Mesendoderm (in vitro differentiated cells): Measurements from ENCODE around the gene POR.
A peak's percentile ranks its signal among the peaks of the same experiment; 100 is the strongest.

ENCODE experiments used
- DNase-seq: peaks from one replicate; pipeline ENCODE4 v3.0.0; 2013
- H2AK5ac ChIP-seq: 2 replicates; pipeline ENCODE4 v1.6.1; 2013; ENCODE audit warnings: low read length, inconsistent platforms
- H2BK120ac ChIP-seq: 2 replicates; pipeline ENCODE4 v1.6.1; 2013; ENCODE audit warnings: low read depth, mild to moderate bottlenecking, low read length, moderate library complexity, mixed read lengths
- H2BK15ac ChIP-seq: replicated peaks from 2 replicates; pipeline ENCODE4 v1.6.1; 2013; ENCODE audit warnings: low read depth, mild to moderate bottlenecking, moderate library complexity
- H2BK5ac ChIP-seq: 2 replicates; pipeline ENCODE4 v1.6.1; 2013; ENCODE audit warnings: low read length, inconsistent platforms
- H3K18ac ChIP-seq: 2 replicates; pipeline ENCODE4 v1.6.1; 2013; ENCODE audit warnings: mild to moderate bottlenecking, low read length, mixed read lengths
- H3K23ac ChIP-seq: one replicate; pipeline ENCODE4 v1.6.1; 2013; ENCODE audit warnings: low read length
- H3K27ac ChIP-seq: 2 replicates; pipeline ENCODE4 v1.5.1; 2013; ENCODE audit warnings: low read depth, mild to moderate bottlenecking, inconsistent platforms, low read length, moderate library complexity
- H3K27me3 ChIP-seq: 2 replicates; pipeline ENCODE4 v1.6.1; 2013; ENCODE audit warnings: low read length, control low read depth, mild to moderate bottlenecking, inconsistent platforms; ENCODE audit not compliant: insufficient read depth, poor library complexity
- H3K36me3 ChIP-seq: 2 replicates; pipeline ENCODE4 v1.6.1; 2013; ENCODE audit warnings: low read length, inconsistent platforms; ENCODE audit not compliant: control insufficient read depth, insufficient read depth
- H3K4ac ChIP-seq: one replicate; pipeline ENCODE4 v1.6.1; 2013; ENCODE audit warnings: low read depth, mild to moderate bottlenecking, low read length, moderate library complexity
- H3K4me1 ChIP-seq: 2 replicates; pipeline ENCODE4 v1.6.1; 2013; ENCODE audit warnings: low read depth, low read length, inconsistent platforms; ENCODE audit not compliant: control insufficient read depth
- H3K4me2 ChIP-seq: 2 replicates; pipeline ENCODE4 v1.6.1; 2013; ENCODE audit warnings: low read length
- H3K4me3 ChIP-seq: 2 replicates; pipeline ENCODE4 v1.5.1; 2013; ENCODE audit warnings: mild to moderate bottlenecking, low read length
- H3K56ac ChIP-seq: one replicate; pipeline ENCODE4 v1.6.1; 2013; ENCODE audit warnings: low read length
- H3K79me1 ChIP-seq: 2 replicates; pipeline ENCODE4 v1.6.1; 2013; ENCODE audit warnings: low read length, inconsistent platforms
- H3K79me2 ChIP-seq: 2 replicates; pipeline ENCODE4 v1.6.1; 2013; ENCODE audit warnings: mild to moderate bottlenecking, low read length; ENCODE audit not compliant: control insufficient read depth, insufficient read depth
- H3K9ac ChIP-seq: 2 replicates; pipeline ENCODE4 v1.6.1; 2013; ENCODE audit warnings: low read length, inconsistent platforms
- H4K5ac ChIP-seq: one replicate; pipeline ENCODE4 v1.6.1; 2013; ENCODE audit warnings: low read length
- H4K8ac ChIP-seq: one replicate; pipeline ENCODE4 v1.6.1; 2013; ENCODE audit warnings: low read depth, mild to moderate bottlenecking, control low read depth, low read length, moderate library complexity
- WGBS: extraction: QIAGEN DNeasy Blood & Tissue Kit; methylation state at CpG from one replicate; pipeline ENCODE4 v1.1.7; 2013; ENCODE audit warnings: low lambda C conversion rate, missing lambda C conversion rate; ENCODE audit not compliant: insufficient coverage; ENCODE audit errors: extremely low coverage; 5-methylcytosine and 5-hydroxymethylcytosine counted together

POR gene

DNA sequence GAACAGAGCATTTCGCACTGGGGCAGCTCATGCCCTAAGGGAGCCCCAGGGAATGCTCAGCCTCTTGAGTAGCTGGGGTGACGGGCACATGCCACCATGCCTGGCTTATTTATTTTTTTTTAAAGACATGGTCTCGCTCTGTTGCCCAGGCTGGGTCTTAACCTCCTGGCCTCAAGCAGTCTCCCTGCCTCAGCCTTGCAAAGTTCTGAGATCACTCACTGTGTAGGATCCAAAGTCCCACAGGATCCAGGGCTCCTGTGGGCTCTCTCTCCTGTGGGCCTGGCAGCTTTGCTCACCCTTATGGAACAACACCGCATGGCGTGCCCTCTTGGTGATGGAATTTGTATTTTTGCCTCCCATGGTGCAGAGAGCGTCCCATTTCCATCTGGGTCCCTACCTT lies 45.4 kb downstream of the POR start:
- DNase-seq: no peak
- H3K4me2 ChIP-seq: no peak overlapping the region
- no peak overlapping the region for H2AK5ac ChIP-seq
- H3K4ac ChIP-seq: no peak overlapping the region
- H2BK5ac ChIP-seq: no peak overlapping the region
- no CpG with 5 or more reads among the region's 6 CpGs for WGBS
- H3K56ac ChIP-seq: no peak overlapping the region
- no peak overlapping the region for H3K23ac ChIP-seq
- no peak overlapping the region for H3K9ac ChIP-seq
- H3K27me3 ChIP-seq: no peaks in the 10 kb centered on the region
- H3K27ac ChIP-seq: no peak overlapping the region
- no peak overlapping the region for H3K18ac ChIP-seq
- H2BK15ac ChIP-seq: no peak overlapping the region
- no peak overlapping the region for H2BK120ac ChIP-seq
- no peaks in the 10 kb centered on the region for H3K79me1 ChIP-seq
- H3K36me3 ChIP-seq: peaks cover 4% of the 10 kb centered on the region
- no peak overlapping the region for H4K8ac ChIP-seq
- H4K5ac ChIP-seq: no peak overlapping the region
- peaks cover 4% of the 10 kb centered on the region for H3K4me1 ChIP-seq
- H3K79me2 ChIP-seq: no peaks in the 10 kb centered on the region
- H3K4me3 ChIP-seq: no peak overlapping the region

DNA sequence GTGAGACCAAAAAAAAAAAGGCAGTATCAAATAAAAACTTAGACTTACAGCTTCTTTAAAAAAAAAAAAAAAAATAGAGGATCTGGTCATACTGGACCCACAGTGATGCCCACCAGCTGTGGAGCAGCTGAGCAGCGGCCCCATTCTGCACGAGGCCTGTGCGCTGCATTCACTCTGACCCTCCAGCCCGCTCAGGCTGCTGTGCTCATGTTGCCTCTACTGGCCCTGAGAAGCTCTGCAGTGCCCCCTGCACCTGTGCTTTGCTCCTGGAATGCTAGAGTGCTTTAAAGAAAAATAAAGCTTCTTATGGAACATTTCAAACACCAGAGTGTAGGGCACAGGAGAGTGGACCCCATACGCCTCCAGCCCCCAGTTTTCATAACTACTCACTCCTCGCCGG lies 46.3 kb downstream of the POR start:
- DNase-seq: peak; percentile 46
- Histone ChIP-seq H4K5ac (no peak overlapping the region), H3K18ac (no peak overlapping the region), H3K79me1 (no peaks in the 10 kb centered on the region), H3K4me2 (no peak overlapping the region), H3K4me3 (no peak overlapping the region), H3K4ac (no peak overlapping the region), H4K8ac (no peak overlapping the region), H3K56ac (no peak overlapping the region), H3K79me2 (no peaks in the 10 kb centered on the region), H3K4me1 (peaks cover 4% of the 10 kb centered on the region), H3K23ac (no peak overlapping the region), H2BK5ac (no peak overlapping the region), H2BK120ac (no peak overlapping the region), H3K9ac (no peak overlapping the region), H3K36me3 (peaks cover 2% of the 10 kb centered on the region), H2BK15ac (no peak overlapping the region), H3K27me3 (no peaks in the 10 kb centered on the region), H2AK5ac (no peak overlapping the region), H3K27ac (no peak overlapping the region)
- no CpG with 5 or more reads among the region's 7 CpGs for WGBS

DNA sequence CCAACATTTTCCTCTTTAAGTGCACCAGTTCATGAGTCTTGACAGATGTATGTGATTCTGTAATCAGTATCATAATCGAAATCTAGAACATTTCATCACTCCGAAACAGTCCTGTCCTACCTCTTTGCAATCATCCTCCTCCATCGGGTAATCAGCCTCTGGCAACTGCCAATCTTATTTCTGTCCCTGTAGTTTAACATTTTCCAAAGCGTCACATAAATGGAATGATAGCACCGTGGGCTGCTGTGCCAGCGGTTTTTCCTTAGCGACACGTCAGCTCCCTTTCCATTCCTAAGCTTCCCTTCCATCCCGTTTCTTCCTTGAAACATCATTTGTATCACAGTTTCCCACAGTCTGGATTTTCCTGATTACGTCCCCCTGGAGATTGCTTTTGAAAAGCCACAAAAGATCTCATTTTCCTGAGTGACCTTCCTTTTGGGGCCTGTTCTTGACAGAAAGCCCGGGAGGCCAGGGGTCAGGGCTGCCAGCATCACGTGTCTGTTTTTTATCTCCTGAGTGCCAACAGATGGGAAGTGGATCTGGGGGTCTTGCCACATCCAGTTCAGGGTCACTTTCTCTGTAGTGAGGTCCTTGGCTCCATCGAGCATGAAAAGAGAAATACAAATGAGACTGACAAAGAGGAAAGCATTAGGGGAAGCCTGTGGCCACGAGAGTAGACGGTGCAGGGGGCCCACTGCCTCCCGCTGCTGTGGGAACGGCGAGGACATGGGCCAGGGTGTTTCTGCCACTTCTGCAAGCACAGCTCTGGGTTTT lies 47.8 kb downstream of the POR start:
- H3K4ac ChIP-seq: no peak overlapping the region
- no peak overlapping the region for H3K4me3 ChIP-seq
- H3K36me3 ChIP-seq: no peaks in the 10 kb centered on the region
- H2AK5ac ChIP-seq: no peak overlapping the region
- DNase-seq: no peak
- H3K27ac ChIP-seq: no peak overlapping the region
- no peak overlapping the region for H2BK15ac ChIP-seq
- H3K79me2 ChIP-seq: no peaks in the 10 kb centered on the region
- no peak overlapping the region for H4K5ac ChIP-seq
- H2BK5ac ChIP-seq: no peak overlapping the region
- no peaks in the 10 kb centered on the region for H3K79me1 ChIP-seq
- H3K23ac ChIP-seq: no peak overlapping the region
- H3K4me1 ChIP-seq: no peaks in the 10 kb centered on the region
- no peak overlapping the region for H3K9ac ChIP-seq
- no peak overlapping the region for H4K8ac ChIP-seq
- H3K56ac ChIP-seq: no peak overlapping the region
- no CpG with 5 or more reads among the region's 18 CpGs for WGBS
- H2BK120ac ChIP-seq: no peak overlapping the region
- no peak overlapping the region for H3K4me2 ChIP-seq
- no peak overlapping the region for H3K18ac ChIP-seq
- H3K27me3 ChIP-seq: no peaks in the 10 kb centered on the region

DNA sequence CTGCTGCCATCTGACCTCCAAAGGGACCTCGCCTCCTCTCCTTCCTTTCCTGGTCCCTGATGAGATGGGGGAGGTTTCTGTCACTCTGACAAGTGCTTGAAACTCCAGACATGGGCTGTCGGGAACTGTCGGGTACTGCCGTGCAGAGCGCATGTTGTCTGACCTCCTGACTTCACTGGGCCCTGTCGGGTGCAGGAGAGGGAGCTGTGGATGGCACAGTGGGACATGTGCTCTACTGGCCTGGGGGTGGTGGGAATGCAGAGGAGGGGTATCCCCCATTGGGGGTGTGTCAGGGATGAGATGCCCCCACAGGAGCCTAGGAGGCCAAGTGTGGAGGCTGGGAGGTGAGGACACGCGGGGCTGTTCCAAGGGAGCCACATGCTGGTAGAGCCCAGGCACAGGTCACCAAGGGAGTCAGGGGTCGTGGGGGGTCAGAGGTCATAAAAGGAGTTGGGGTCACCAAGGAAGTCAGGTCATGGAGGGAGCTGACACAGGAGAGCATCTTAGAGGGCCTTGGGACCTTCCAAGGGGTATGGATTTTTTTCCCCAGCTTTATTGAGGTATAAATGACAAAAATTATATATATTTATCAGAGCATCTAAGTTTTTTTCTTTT lies 48.5 kb downstream of the POR start:
- Histone ChIP-seq H2BK120ac (no peak overlapping the region), H2AK5ac (no peak overlapping the region), H4K8ac (no peak overlapping the region), H3K4me3 (no peak overlapping the region), H2BK15ac (no peak overlapping the region), H3K4ac (no peak overlapping the region), H3K36me3 (no peaks in the 10 kb centered on the region), H3K18ac (no peak overlapping the region), H3K27ac (no peak overlapping the region), H3K27me3 (no peaks in the 10 kb centered on the region), H4K5ac (no peak overlapping the region), H3K4me2 (no peak overlapping the region), H3K56ac (no peak overlapping the region), H3K79me2 (no peaks in the 10 kb centered on the region), H2BK5ac (no peak overlapping the region), H3K4me1 (no peaks in the 10 kb centered on the region), H3K23ac (no peak overlapping the region), H3K79me1 (no peaks in the 10 kb centered on the region), H3K9ac (no peak overlapping the region)
- DNase-seq: no peak
- WGBS: no CpG with 5 or more reads among the region's 9 CpGs

DNA sequence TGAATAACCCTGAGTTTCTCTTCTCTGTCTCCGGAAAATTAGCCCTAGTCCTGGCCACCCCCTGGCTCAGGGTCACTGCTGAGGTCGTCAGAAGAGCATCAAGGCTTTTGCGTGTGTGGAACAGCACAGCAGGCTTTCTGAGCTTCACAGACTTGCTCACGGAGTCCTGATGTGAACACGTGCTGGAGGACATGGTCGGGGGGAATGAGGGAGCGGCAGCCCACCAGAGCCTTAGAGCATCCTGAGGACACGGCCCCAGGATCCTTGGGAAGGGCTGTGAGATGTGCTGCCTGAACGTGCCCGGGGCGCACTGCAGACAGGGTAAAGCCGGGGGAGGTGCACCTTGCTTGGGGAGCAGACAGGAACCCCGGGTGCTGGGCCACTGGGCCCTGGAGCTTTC lies 50.7 kb downstream of the POR start:
- no peak overlapping the region for H3K4ac ChIP-seq
- H2BK120ac ChIP-seq: no peak overlapping the region
- H3K36me3 ChIP-seq: no peaks in the 10 kb centered on the region
- no peak overlapping the region for H2AK5ac ChIP-seq
- H4K8ac ChIP-seq: no peak overlapping the region
- H3K23ac ChIP-seq: no peak overlapping the region
- no peaks in the 10 kb centered on the region for H3K79me1 ChIP-seq
- no peak overlapping the region for H3K9ac ChIP-seq
- H2BK15ac ChIP-seq: no peak overlapping the region
- H4K5ac ChIP-seq: no peak overlapping the region
- no peaks in the 10 kb centered on the region for H3K27me3 ChIP-seq
- no peaks in the 10 kb centered on the region for H3K4me1 ChIP-seq
- H3K27ac ChIP-seq: no peak overlapping the region
- no peaks in the 10 kb centered on the region for H3K79me2 ChIP-seq
- no peak for DNase-seq
- no peak overlapping the region for H2BK5ac ChIP-seq
- H3K4me3 ChIP-seq: no peak overlapping the region
- no peak overlapping the region for H3K18ac ChIP-seq
- no CpG with 5 or more reads among the region's 13 CpGs for WGBS
- no peak overlapping the region for H3K56ac ChIP-seq
- no peak overlapping the region for H3K4me2 ChIP-seq
